GM21367 (cell line): ENCODE data around the gene ISG20L2.
"Not testable (repeated sequence)": the region's sequence is repeated elsewhere in the genome, so short reads cannot be mapped to it uniquely, and the experiment has no call there.

Experiments used
- ATAC-seq: cut with Tn5 transposase; IDR thresholded peaks from one replicate; pipeline ENCODE4 v1.9.1; 2021; ENCODE audit not compliant: unreplicated experiment

ISG20L2 gene

GRCh38 chr1:156728599-156729462, at the start of gene ISG20L2:
ISG20L2 (minus strand) TSS chr1:156728766; CDS start chr1:156727652, 1,114 bp downstream.
- peak; percentile 83 for ATAC-seq

GRCh38 chr1:156777573-156777972, 49.0 kb upstream of the ISG20L2 start:
- ATAC-seq, result no peak

DNA sequence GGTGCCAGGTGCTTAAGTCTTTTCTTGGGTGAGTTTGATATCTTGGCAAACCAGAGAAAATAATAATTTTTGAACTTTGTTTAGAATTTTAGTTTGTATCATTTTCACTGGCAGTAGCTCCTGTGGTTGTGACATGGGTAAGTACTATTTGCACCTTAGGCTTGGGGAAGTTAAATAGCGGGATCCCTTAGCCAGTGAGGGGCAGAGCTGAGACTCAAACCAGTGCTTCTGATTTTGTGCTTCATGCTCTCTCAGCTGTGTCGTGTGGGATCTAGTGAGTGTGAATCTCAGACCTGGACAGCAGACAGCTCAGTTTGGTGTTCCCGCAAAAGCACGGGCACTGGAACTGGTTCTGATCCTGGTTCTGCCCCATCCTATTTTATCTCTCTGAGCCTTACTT, 48.4 kb upstream of the ISG20L2 start:
- ATAC-seq, result no peak

- ATAC-seq, result no peak
Measured at GRCh38 chr1:156775799-156776198, 47.2 kb upstream of the ISG20L2 start.

DNA sequence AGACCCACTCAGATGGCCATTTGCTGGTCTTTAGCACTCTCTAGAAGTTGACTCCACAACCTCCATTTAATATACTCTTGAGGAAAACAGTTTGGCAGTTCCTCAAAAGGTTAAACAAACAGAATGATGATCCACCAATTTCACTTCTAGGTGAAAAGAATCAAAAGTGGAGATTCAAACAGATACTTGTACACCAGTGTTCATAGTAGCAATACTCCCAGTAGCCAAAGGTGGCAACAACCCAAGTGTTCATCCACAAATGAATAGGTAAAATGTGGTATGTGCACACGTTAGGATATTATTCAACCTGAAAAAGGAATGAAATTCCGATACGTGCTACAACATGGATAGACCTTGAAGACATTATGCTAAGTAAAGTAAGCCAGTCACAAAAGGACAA, 45.0 kb upstream of the ISG20L2 start:
- ATAC-seq, result no peak

- ATAC-seq, result no peak
Measured at GRCh38 chr1:156772728-156773497, 44.3 kb upstream of the ISG20L2 start.

DNA sequence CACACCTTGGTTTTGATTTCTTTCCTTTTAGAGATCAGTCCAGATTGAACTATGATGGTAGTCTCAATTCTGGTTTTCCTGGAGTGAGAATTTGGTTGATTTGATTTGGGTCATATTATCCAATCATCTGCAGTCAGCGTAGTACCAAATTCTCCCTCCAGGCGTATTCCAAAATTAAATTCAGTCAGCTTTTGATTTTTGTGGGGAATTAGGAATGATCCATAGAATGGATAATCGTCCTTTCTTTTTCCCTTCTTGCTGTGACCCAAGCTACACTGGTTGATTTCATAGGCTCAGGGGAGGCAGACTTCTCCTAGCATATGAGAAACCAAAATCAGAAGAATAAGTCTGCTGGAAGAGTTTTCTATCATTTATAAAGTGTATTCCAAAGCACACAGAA, 43.7 kb upstream of the ISG20L2 start:
- ATAC-seq, result no peak

GRCh38 chr1:156768610-156769295, 40.2 kb upstream of the ISG20L2 start:
- no peak for ATAC-seq

DNA sequence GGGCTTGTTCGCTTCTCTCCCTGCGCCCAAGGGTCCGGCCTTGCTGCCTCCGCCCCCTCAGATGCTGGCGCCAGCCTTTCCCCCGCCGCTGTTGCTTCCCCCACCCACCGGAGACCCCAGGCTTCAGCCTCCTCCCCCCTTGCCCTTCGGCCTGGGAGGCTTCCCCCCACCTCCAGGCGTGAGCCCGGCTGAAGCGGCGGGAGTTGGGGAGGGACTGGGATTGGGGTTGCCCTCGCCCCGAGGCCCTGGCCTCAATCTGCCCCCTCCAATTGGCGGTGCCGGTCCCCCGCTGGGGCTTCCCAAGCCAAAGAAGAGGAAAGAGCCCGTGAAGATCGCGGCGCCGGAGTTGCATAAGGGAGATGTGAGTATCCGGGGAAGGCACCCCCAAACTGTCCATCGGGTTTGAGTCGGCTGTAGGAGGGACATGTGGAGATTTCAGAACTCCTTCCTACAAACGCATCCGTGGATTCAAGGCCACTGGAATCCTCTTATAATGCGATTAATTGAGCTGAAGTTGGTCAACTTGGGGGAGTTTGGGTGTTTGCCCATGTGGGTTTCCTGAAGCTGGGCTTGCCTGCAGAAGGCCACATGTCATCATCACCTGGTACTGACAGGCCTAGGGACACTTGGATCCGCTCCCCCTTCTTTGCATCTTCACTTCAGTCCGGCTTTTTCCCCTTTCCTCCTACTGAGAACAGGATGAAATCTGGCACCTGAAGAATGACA, 39.5 kb upstream of the ISG20L2 start:
- no peak for ATAC-seq

- ATAC-seq, result peak; percentile 84
Measured at GRCh38 chr1:156767101-156767878, 38.7 kb upstream of the ISG20L2 start, which contains the start of gene PRCC. PRCC (plus strand) TSS chr1:156767535; CDS start chr1:156767772, 237 bp downstream.

DNA sequence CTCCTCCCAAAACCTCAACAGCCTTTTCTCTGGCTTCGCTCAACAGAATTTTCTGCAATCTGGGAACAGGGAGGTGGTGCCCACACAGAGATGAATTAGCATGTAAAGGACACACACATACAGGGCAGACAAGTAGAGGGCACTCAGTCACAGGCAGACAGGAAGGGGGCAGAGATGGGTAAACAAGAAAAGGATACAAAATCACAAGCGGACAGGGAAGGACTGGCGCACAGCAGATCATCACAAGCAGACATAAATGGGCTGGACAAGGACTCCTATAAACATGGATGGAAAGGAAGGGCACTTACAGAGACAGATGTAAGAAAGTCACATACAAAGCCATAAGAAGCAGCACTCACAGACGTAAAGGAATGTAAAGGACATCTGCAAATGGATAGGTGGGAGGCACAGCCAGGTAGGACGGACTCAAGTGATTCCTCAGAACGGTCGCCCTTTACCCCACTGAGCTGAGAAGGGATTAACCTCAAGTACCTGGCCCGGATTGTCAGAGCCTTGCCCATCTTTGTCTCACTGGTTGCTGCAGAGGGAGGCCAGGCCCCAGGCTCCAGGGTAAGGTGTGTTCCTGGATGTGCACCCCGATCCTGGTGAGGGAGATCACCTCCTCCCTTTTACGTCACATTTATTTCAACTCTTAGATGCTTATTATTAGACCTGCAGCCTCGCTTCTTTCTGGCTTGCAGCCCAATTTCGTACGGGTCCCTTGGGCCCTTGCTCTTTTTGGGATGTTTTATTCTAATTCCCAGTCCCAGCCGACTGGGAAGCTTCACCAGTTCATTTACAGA, 37.9 kb upstream of the ISG20L2 start:
- ATAC-seq, result peak; percentile 6

DNA sequence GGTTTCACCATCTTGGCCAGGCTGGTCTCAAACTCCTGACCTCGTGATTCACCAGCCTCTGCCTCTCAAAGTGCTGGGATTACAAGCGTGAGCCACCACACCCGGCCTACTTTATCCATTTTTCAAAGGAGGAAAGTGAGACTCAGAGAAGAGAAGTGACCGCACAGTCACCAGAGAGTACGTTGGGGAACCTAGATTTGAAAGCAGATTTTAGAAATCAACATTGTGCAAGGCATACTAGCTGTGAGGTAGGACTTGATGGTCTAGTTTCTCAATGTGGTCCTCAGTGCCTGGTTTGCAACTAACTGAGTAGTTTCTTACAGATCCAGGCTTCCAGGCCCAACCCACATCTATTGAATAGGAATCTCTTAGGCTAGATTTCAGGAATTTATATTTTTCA, 37.1 kb upstream of the ISG20L2 start:
- ATAC-seq, result no peak

- ATAC-seq, result not testable (repeated sequence)
Measured at GRCh38 chr1:156765136-156765535, 36.6 kb upstream of the ISG20L2 start.

- ATAC-seq, result no peak
Measured at GRCh38 chr1:156760796-156761104, 32.2 kb upstream of the ISG20L2 start.

- no peak for ATAC-seq
Measured at GRCh38 chr1:156760092-156760795, 31.7 kb upstream of the ISG20L2 start.

DNA sequence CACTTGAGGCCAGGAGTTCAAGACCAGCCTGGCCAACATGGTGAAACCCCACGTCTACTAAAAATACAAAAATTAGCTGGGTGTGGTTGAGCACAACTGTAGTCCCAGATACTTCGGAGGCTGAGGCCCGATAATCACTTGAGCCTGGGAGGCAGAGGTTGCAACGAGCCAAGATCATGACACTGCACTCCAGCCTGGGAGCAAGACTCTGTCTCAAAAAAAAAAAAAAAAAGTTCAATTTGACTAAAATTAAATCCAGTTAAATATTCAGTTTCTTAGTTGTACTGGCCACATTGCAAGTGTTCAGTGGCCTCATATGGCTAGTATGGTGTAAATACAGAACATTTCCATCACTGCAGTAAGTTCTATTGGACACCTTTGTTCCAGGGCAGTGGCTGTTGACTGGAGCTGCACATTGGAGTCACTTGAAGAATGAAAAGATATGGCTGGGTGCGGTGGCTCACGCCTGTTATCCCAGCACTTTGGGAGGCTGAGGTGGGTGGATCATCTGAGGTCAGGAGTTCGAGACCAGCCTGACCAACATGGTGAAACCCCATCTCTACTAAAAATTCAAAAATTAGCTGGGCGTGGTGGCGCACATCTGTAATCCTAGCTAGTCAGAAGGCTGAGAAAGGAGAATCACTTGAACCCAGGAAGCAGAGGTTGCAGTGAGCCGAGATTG, 29.1 kb upstream of the ISG20L2 start:
- not testable (repeated sequence) for ATAC-seq

DNA sequence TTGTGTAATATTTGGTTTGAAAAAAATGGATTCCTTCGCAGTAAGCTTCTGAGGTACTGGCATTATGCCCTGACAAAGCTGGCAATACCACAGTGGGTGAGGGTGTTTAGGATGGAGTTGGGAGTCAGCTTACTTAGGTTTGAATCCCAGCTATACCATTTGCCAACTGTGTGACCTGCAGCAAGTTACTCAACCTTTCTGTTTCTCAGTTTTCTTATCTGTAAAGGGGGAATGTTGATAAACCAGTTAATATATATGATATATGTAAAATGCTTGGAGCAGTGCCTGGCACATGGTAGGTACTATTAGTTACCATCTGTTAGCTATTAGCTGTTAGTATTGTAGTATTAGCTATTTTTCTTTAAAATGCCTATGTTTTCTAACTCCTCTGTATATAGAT, 27.8 kb upstream of the ISG20L2 start:
- no peak for ATAC-seq

- no peak for ATAC-seq
Measured at GRCh38 chr1:156755527-156755950, 27.0 kb upstream of the ISG20L2 start.
